Measurements from ENCODE around the gene MRC1. TPM values are rescaled to one million over a fixed set of nuclear protein-coding genes. Genes with fewer than 3 reads are reported as not detected.

Gene MRC1
- total RNA-seq, 1 experiment from 2014 or later = 0.37 TPM

DNA sequence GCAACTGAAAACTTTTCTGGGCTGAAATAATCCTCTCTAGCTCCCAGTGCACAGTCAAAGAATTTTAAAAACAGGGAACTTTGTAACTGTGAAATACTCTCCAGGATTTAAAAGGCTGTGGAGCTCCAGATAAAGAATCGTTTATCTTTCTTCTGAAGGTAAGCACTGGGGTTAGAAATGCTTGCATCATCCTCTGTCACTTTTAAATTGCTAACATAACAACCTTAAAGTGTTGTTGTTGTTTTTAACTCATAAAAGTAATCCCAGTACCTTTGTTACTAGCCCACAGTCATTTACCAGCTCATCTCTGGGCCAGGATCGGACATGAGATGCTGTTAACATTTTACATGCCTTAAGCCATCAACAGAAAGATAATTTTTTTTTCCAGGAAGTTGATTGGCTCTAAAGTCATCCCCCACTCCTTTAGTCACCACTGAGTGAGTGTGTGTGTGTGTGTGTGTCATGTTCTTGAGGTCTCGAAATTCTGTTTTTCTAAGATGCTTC, 142.8 kb downstream of the MRC1 start, which contains the start of gene SLC39A12:
Gene SLC39A12 (plus strand): TSS at position 51 of the 504 bp plus-strand sequence. CDS start 1,359 bp downstream, outside the sequence.
- Histone ChIP-seq H3K9me3 (ENCODE audit: control insufficient read depth in 1 of 2, insufficient read depth in 1 of 2, low read depth in 1 of 2, low read length in 2 of 2) (no peaks in the 10 kb centered on the region), H3K27me3 (ENCODE audit: insufficient read depth, low read length) (0 out of 2 replicates have a peak, but pooled peaks cover 4% of the 10 kb centered on the region), H3K36me3 (ENCODE audit: control insufficient read depth in 1 of 2, insufficient read depth in 2 of 2, low read length in 2 of 2) (no peaks in the 10 kb centered on the region), H3K4me2 (ENCODE audit: low read length) (no peak within 1 kb of the TSS), H3K4me3 (replicated peaks in 1 of 2; ENCODE audit: low read depth in 1 of 2, low read length in 2 of 2) (no peak within 1 kb of the TSS), H3K9me2 (ENCODE audit: insufficient read depth) (no peaks in the 10 kb centered on the region; the same call in 1 of the 2 replicates), H3K9ac (ENCODE audit: low read length) (no peak within 1 kb of the TSS), H2AFZ (ENCODE audit: low read depth, low read length, poor library complexity, severe bottlenecking) (no peak within 1 kb of the TSS), H3K79me2 (ENCODE audit: insufficient read depth, low read length) (no peaks in the 10 kb centered on the region), H4K20me1 (ENCODE audit: insufficient read depth) (no peaks in the 10 kb centered on the region), H3K4me1 (ENCODE audit: control insufficient read depth in 1 of 2, insufficient read depth in 2 of 2, low read length in 2 of 2) (no peaks in the 10 kb centered on the region), H3K27ac (ENCODE audit: low read depth, low read length) (no peak within 1 kb of the TSS)
- intact Hi-C loops (cut with micrococcal nuclease) = no loop called here
- ChIA-PET RAD21 (ENCODE audit: low non-redundant PET in 1 of 2, low total read pairs in 2 of 2, uncharacterized antibody in 2 of 2, unreplicated experiment in 2 of 2) (no interaction called here), POLR2A (no interaction called here), CTCF (no interaction called here)
- DNase-seq (ENCODE audit: low read depth, low spot score) = no peak
- no TSS peak for BruUV-seq (replicated peaks)
- TF ChIP-seq TCF7L2 (IDR thresholded peaks at IDR 0.05; ENCODE audit: borderline replicate concordance, extremely low read depth, insufficient read depth, insufficient read length) = no peak
- no peak for TF ChIP-seq YY1 (IDR thresholded peaks at IDR 0.05; ENCODE audit: extremely low read depth, insufficient replicate concordance, low read depth, low read length)
- TF ChIP-seq, protein P1, sequence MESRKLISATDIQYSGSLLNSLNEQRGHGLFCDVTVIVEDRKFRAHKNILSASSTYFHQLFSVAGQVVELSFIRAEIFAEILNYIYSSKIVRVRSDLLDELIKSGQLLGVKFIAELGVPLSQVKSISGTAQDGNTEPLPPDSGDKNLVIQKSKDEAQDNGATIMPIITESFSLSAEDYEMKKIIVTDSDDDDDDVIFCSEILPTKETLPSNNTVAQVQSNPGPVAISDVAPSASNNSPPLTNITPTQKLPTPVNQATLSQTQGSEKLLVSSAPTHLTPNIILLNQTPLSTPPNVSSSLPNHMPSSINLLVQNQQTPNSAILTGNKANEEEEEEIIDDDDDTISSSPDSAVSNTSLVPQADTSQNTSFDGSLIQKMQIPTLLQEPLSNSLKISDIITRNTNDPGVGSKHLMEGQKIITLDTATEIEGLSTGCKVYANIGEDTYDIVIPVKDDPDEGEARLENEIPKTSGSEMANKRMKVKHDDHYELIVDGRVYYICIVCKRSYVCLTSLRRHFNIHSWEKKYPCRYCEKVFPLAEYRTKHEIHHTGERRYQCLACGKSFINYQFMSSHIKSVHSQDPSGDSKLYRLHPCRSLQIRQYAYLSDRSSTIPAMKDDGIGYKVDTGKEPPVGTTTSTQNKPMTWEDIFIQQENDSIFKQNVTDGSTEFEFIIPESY (IDR thresholded peaks at IDR 0.05; ENCODE audit: extremely low read depth, insufficient replicate concordance, low read length) = no peak
- no peak for TF ChIP-seq SIN3A (IDR thresholded peaks at IDR 0.05; ENCODE audit: low read depth)
- no peak for TF ChIP-seq CEBPB (IDR thresholded peaks at IDR 0.05; ENCODE audit: low read depth)
- no peak for TF ChIP-seq ELF1 (IDR thresholded peaks at IDR 0.05; ENCODE audit: borderline replicate concordance, low read depth)
- TF ChIP-seq POLR2A (IDR thresholded peaks at IDR 0.05; ENCODE audit: borderline replicate concordance, extremely low read depth, insufficient read depth, insufficient read length) = no peak
- no peak for TF ChIP-seq FOSL1 (IDR thresholded peaks at IDR 0.05; ENCODE audit: low read depth)
- TF ChIP-seq CTCF (IDR thresholded peaks at IDR 0.05 in 2 of 3, conservative IDR thresholded peaks at IDR 0.05 in 1 of 3; ENCODE audit: borderline replicate concordance in 1 of 3, insufficient read depth in 1 of 3, low read depth in 2 of 3, low read length in 2 of 3) = no peak
- TF ChIP-seq SRF (IDR thresholded peaks at IDR 0.05; ENCODE audit: low read depth) = no peak
- no peak for TF ChIP-seq EZH2phosphoT487 (IDR thresholded peaks at IDR 0.05; ENCODE audit: borderline replicate concordance)
- no peak for TF ChIP-seq REST (IDR thresholded peaks at IDR 0.05; ENCODE audit: low read depth)
- no peak for TF ChIP-seq JUND (IDR thresholded peaks at IDR 0.05)
- TF ChIP-seq EZH2 (IDR thresholded peaks at IDR 0.05) = no peak
- TF ChIP-seq ATF3 (IDR thresholded peaks at IDR 0.05) = no peak
- TF ChIP-seq SP1 (IDR thresholded peaks at IDR 0.05; ENCODE audit: low read depth) = no peak
- TF ChIP-seq CBX3 (IDR thresholded peaks at IDR 0.05; ENCODE audit: low read depth) = no peak
- TF ChIP-seq POLR2AphosphoS5 (IDR thresholded peaks at IDR 0.05; ENCODE audit: low read depth, low read length) = no peak
- no peak for TF ChIP-seq EGR1 (IDR thresholded peaks at IDR 0.05; ENCODE audit: low read depth)
- ATAC-seq = no peak

All from HCT116 (cell line).